HCT116 (cell line): ENCODE data around the gene PDHB. TPM values are rescaled to one million over a fixed set of nuclear protein-coding genes. Genes with fewer than 3 reads are reported as not detected.
A peak's percentile ranks its signal among the peaks of the same experiment; 100 is the strongest.

Source experiments
- ATAC-seq: fragments of 200-7000 bp; cut with Tn5 transposase; 2 replicates; pipeline ENCODE4 v1.9.1; 2020; ENCODE audit warnings: mild to moderate bottlenecking, moderate library complexity
- BruUV-seq: library from RNA; stranded (reverse); fragments of 400-500 nt; replicated peaks from 2 replicates; lab custom pipeline; 2021; lab: Mats Ljungman, UMichigan
- CTCF ChIA-PET: fragments of 300-600 bp; sonication (Branson Sonifier 250); formaldehyde crosslinking; loops from one replicate; lab custom pipeline; 2021; ENCODE audit warnings: antibody characterized with exemption; lab: Charles Lee
- POLR2A ChIA-PET: fragments of 300-600, 350-600 bp; sonication (Branson Sonifier 250); formaldehyde crosslinking; loops from one replicate; lab custom pipeline; 2021; ENCODE audit warnings: antibody characterized with exemption; lab: Charles Lee
- RAD21 ChIA-PET, 2 experiments: fragments of 300-600 bp; sonication (Branson Sonifier 250); formaldehyde crosslinking; loops; one replicate each; lab custom pipeline; 2023; ENCODE audit warnings: low total read pairs in 2 of 2; ENCODE audit not compliant: uncharacterized antibody in 2 of 2, unreplicated experiment in 2 of 2, low non-redundant PET in 1 of 2; lab: Charles Lee
- DNase-seq: peaks from one replicate; pipeline ENCODE4 v3.0.0-alpha.2; 2010; ENCODE audit warnings: low read depth, low spot score
- H2AFZ ChIP-seq: fragments of 200-600 bp; shearing (Covaris generic), sonication (generic); 2 replicates; pipeline ENCODE4 v1.6.1; 2017; ENCODE audit warnings: low read depth, mixed run types, mixed read lengths, antibody characterized with exemption, low read length; ENCODE audit not compliant: poor library complexity, severe bottlenecking
- H3K27ac ChIP-seq: 2 replicates; pipeline ENCODE4 v1.5.1; 2012; ENCODE audit warnings: low read depth, low read length
- H3K27me3 ChIP-seq: fragments of 200-600 bp; sonication (generic); 2 replicates; pipeline ENCODE4 v1.6.1; 2016; ENCODE audit warnings: mixed run types, low read length, mixed read lengths; ENCODE audit not compliant: insufficient read depth
- H3K36me3 ChIP-seq, 2 experiments: fragments of 200-500 bp in 1 of 2; fragments of 200-600 bp in 1 of 2; sonication (Bioruptor generic) in 1 of 2; sonication (generic) in 1 of 2; 2 replicates each; pipeline versions ENCODE4 v1.5.1 to v1.6.1; 2014 to 2016; ENCODE audit warnings: low read length in 2 of 2, inconsistent platforms in 1 of 2, mixed read lengths in 1 of 2, mixed run types in 1 of 2; ENCODE audit not compliant: insufficient read depth in 2 of 2, control insufficient read depth in 1 of 2
- H3K4me1 ChIP-seq, 2 experiments: fragments of 200-600 bp in 1 of 2; sonication (generic) in 1 of 2; 2 replicates each; pipeline versions ENCODE4 v1.5.1 to v1.6.1; 2012 to 2017; ENCODE audit warnings: low read length in 2 of 2, inconsistent platforms in 1 of 2, mild to moderate bottlenecking in 1 of 2, mixed read lengths in 1 of 2, mixed run types in 1 of 2, moderate library complexity in 1 of 2; ENCODE audit not compliant: insufficient read depth in 2 of 2, control insufficient read depth in 1 of 2
- H3K4me2 ChIP-seq: fragments of 200-600 bp; sonication (generic); 2 replicates; pipeline ENCODE4 v1.6.1; 2017; ENCODE audit warnings: mixed run types, low read length, mixed read lengths
- H3K4me3 ChIP-seq, 2 experiments: fragments of 200-600 bp in 1 of 2; sonication (generic) in 1 of 2; replicated peaks in 1 of 2; 2 replicates each; pipeline ENCODE4 v1.5.1; 2011 to 2016; ENCODE audit warnings: low read length in 2 of 2, control low read depth in 1 of 2, low read depth in 1 of 2, mild to moderate bottlenecking in 1 of 2, mixed read lengths in 1 of 2, mixed run types in 1 of 2
- H3K79me2 ChIP-seq: fragments of 200-600 bp; sonication (generic); 2 replicates; pipeline ENCODE4 v1.6.1; 2017; ENCODE audit warnings: mild to moderate bottlenecking, mixed run types, low read length, moderate library complexity, mixed read lengths; ENCODE audit not compliant: insufficient read depth
- H3K9ac ChIP-seq: fragments of 200-600 bp; sonication (generic); 2 replicates; pipeline ENCODE4 v1.6.1; 2016; ENCODE audit warnings: low read length, mixed read lengths
- H3K9me2 ChIP-seq: fragments of 200-600 bp; sonication (generic), shearing (Covaris generic); 2 replicates; pipeline ENCODE4 v1.6.1; 2017; ENCODE audit warnings: mixed run types, mild to moderate bottlenecking, moderate library complexity; ENCODE audit not compliant: insufficient read depth
- H3K9me3 ChIP-seq, 2 experiments: fragments of 200-500 bp in 1 of 2; fragments of 200-600 bp in 1 of 2; sonication (Bioruptor generic) in 1 of 2; sonication (generic) in 1 of 2; 2 replicates each; pipeline ENCODE4 v1.6.1; 2014 to 2017; ENCODE audit warnings: low read length in 2 of 2, mixed read lengths in 2 of 2, inconsistent platforms in 1 of 2, low read depth in 1 of 2, mild to moderate bottlenecking in 1 of 2, mixed run types in 1 of 2, moderate library complexity in 1 of 2; ENCODE audit not compliant: control insufficient read depth in 1 of 2, insufficient read depth in 1 of 2
- H4K20me1 ChIP-seq: fragments of 200-600 bp; sonication (generic), shearing (Covaris generic); 2 replicates; pipeline ENCODE4 v1.6.1; 2017; ENCODE audit warnings: mixed run types, mild to moderate bottlenecking, moderate library complexity; ENCODE audit not compliant: insufficient read depth
- CEBPB ChIP-seq: IDR thresholded peaks from 2 replicates; pipeline ENCODE4 v1.6.1; 2012; ENCODE audit warnings: low read depth
- ELF1 ChIP-seq: IDR thresholded peaks from 2 replicates; pipeline ENCODE4 v1.6.1; 2012; ENCODE audit warnings: low read depth, borderline replicate concordance
- EZH2 ChIP-seq: fragments of 200-600 bp; sonication (generic); IDR thresholded peaks from 2 replicates; pipeline ENCODE4 v1.6.1; 2017; ENCODE audit warnings: antibody characterized with exemption, mixed run types
- EZH2phosphoT487 ChIP-seq: fragments of 200-600 bp; IDR thresholded peaks from 2 replicates; pipeline ENCODE4 v1.6.1; 2018; ENCODE audit warnings: antibody characterized with exemption, borderline replicate concordance
- FOSL1 ChIP-seq: IDR thresholded peaks from 2 replicates; pipeline ENCODE4 v1.6.1; 2012; ENCODE audit warnings: low read depth
- POLR2AphosphoS5 ChIP-seq: IDR thresholded peaks from 2 replicates; pipeline ENCODE4 v1.6.1; 2011; ENCODE audit warnings: mild to moderate bottlenecking, low read depth, low read length, moderate library complexity
- TCF7L2 ChIP-seq: IDR thresholded peaks from 2 replicates; pipeline ENCODE4 v1.7.0; 2011; ENCODE audit warnings: borderline replicate concordance, inconsistent platforms; ENCODE audit not compliant: insufficient read depth, insufficient read length; ENCODE audit errors: extremely low read depth
- YY1 ChIP-seq: IDR thresholded peaks from 2 replicates; pipeline ENCODE4 v1.6.1; 2011; ENCODE audit warnings: low read length, low read depth, moderate library complexity, mild to moderate bottlenecking; ENCODE audit not compliant: insufficient replicate concordance; ENCODE audit errors: extremely low read depth
- intact Hi-C: fragments of 100-400 bp; cut with micrococcal nuclease; formaldehyde crosslinking; loops from 2 replicates; pipeline ENCODE4 v1.10.0; 2022
- total RNA-seq: library from RNA; stranded (reverse); gene quantifications from one replicate; pipeline ENCODE4 v1.2.1, GENCODE V29; 2021; ENCODE audit not compliant: unreplicated experiment
- TF ChIP-seq, protein P1 (sequence below): IDR thresholded peaks from 2 replicates; pipeline ENCODE4 v1.6.1; 2012
- TF ChIP-seq, protein P2 (sequence below): IDR thresholded peaks from 2 replicates; pipeline ENCODE4 v1.6.1; 2012
- TF ChIP-seq, protein P3 (sequence below), 3 experiments: fragments of 200-600 bp in 1 of 3; sonication (generic) in 1 of 3; IDR thresholded peaks in 2 of 3; conservative IDR thresholded peaks in 1 of 3; 2 replicates each; pipeline ENCODE4 v1.5.1; 2012 to 2017; ENCODE audit warnings: low read depth in 2 of 3, low read length in 2 of 3, antibody characterized with exemption in 1 of 3, borderline replicate concordance in 1 of 3, control low read depth in 1 of 3, mild to moderate bottlenecking in 1 of 3, mixed read lengths in 1 of 3, mixed run types in 1 of 3, moderate library complexity in 1 of 3; ENCODE audit not compliant: insufficient read depth in 1 of 3

Gene PDHB
- total RNA-seq, 1 experiment from 2014 or later = 60.2 TPM

DNA sequence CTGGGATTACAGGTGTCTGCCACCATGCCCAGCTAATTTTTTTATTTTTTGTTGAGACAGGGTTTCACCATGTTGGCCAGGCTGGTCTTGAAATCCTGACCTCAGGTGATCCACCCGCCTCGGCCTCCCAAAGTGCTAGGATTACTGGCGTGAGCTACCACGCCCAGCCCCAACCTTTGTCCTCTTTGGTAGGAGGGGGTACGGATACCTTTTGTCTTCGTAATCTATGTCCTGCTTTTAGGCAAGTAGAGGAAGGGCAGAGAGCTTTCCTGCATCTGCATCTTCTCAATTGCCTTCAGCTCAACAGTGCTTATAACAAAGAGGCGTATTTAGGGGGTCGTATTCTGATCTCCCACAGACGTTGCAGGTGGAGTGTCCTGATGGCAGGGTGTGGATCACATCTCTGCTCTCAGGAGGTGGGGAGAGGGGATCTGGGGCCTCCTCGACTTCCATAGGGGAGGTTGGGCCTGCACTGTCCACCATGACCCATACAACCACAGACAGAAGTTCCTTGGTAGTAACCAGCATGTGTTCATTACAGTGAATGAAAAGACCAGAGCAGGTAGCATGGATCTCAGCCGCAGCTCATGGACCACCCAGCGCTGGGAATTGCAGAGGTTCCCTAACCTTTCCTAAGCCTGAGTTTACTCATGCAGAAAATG is 36.9 kb upstream of the PDHB start (continued):
- no peak for TF ChIP-seq FOSL1
- TF ChIP-seq, all 23 proteins: peak for 0

DNA sequence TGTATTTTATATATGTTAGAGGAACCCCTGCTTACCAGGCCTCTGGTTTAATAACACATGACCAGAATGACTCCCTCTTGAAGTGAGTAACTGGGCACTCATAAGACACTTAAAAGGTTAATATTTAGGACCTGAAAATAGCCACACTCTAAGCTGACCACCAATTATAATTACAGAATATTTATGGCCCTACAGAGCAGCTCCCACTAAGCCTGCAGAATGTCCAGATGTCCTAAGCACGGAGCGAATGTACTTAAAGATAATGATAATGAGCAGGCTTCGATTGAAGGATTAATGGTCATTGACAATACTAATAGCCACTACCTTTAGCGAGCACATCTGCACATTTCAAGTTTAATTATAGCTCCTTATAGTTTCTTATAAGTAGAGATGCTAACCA is 35.5 kb upstream of the PDHB start:
- H4K20me1 ChIP-seq = no peaks in the 10 kb centered on the region
- H3K27me3 ChIP-seq = no peaks in the 10 kb centered on the region
- H3K9me3 ChIP-seq = no peaks in the 10 kb centered on the region
- ATAC-seq = no peak
- no peaks in the 10 kb centered on the region for H3K9me2 ChIP-seq
- DNase-seq = no peak
- no peaks in the 10 kb centered on the region for H3K36me3 ChIP-seq
- H2AFZ ChIP-seq = peak overlapping the region; percentile 7
- BruUV-seq = no TSS peak
- TF ChIP-seq CEBPB = no peak
- no peak for TF ChIP-seq EZH2phosphoT487
- no peak for TF ChIP-seq TCF7L2
- TF ChIP-seq ELF1 = no peak
- no peaks in the 10 kb centered on the region for H3K79me2 ChIP-seq
- no peak overlapping the region for H3K4me3 ChIP-seq
- H3K4me1 ChIP-seq = peaks cover 33 to 41% of the 10 kb centered on the region in 2 experiments
- H3K27ac ChIP-seq = no peak overlapping the region
- ChIA-PET RAD21 (no interaction called here), CTCF (no interaction called here), POLR2A (interaction anchor here (0.8 kb wide), 1 partner anchor 1435 kb away, joined by 3 read pairs; no protein-coding TSS in a partner anchor)
- intact Hi-C loops = no loop called here
- no peak overlapping the region for H3K9ac ChIP-seq
- peak overlapping the region; percentile 67; the same call in 1 of the 2 replicates for H3K4me2 ChIP-seq

DNA sequence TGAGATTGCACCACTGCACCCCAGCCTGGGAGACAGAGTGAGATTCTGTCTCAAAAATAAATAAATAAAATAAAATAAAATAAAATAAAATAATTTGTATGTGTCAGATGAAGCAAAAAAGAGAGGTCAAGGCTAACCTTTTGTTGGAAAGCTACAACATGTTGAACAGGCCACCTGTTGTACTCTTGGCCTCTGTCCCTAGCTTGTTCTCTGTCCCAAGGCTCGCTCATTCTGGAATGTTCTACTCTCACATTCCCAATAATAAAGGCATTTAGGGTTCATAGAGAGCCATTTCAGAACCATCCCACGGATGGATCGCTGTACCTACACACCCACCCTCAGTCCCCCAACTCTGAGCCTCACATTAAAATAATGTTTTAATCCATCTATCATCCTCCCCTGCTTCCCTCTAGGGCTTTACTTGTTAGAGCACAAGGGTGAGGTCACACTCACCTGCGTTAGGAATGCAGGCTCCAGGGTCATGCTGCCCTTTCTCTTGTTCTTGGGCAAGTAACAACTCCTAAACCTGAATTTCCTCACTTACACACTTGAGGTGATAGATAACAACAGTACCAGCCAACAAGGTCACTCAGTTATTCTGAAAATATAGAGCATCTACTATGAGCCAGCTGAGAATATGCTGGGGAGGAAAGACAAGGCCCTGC is 33.4 kb upstream of the PDHB start:
- Histone ChIP-seq H3K79me2 (no peaks in the 10 kb centered on the region), H3K4me2 (no peak overlapping the region), H3K9ac (no peak overlapping the region), H4K20me1 (no peaks in the 10 kb centered on the region), H2AFZ (no peak overlapping the region), H3K36me3 (no peaks in the 10 kb centered on the region), H3K9me3 (no peaks in the 10 kb centered on the region), H3K4me1 (peaks cover 28 to 43% of the 10 kb centered on the region in 2 experiments), H3K4me3 (no peak overlapping the region), H3K9me2 (no peaks in the 10 kb centered on the region), H3K27me3 (no peaks in the 10 kb centered on the region), H3K27ac (no peak overlapping the region)
- ChIA-PET POLR2A (no interaction called here), RAD21 (no interaction called here), CTCF (no interaction called here)
- intact Hi-C loops = no loop called here
- no TSS peak for BruUV-seq
- DNase-seq (no peak), ATAC-seq (no peak)
- TF ChIP-seq, protein P1, sequence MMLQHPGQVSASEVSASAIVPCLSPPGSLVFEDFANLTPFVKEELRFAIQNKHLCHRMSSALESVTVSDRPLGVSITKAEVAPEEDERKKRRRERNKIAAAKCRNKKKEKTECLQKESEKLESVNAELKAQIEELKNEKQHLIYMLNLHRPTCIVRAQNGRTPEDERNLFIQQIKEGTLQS = no peak
- TF ChIP-seq, protein P2, sequence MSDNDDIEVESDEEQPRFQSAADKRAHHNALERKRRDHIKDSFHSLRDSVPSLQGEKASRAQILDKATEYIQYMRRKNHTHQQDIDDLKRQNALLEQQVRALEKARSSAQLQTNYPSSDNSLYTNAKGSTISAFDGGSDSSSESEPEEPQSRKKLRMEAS = no peak
- TF ChIP-seq, protein P3, sequence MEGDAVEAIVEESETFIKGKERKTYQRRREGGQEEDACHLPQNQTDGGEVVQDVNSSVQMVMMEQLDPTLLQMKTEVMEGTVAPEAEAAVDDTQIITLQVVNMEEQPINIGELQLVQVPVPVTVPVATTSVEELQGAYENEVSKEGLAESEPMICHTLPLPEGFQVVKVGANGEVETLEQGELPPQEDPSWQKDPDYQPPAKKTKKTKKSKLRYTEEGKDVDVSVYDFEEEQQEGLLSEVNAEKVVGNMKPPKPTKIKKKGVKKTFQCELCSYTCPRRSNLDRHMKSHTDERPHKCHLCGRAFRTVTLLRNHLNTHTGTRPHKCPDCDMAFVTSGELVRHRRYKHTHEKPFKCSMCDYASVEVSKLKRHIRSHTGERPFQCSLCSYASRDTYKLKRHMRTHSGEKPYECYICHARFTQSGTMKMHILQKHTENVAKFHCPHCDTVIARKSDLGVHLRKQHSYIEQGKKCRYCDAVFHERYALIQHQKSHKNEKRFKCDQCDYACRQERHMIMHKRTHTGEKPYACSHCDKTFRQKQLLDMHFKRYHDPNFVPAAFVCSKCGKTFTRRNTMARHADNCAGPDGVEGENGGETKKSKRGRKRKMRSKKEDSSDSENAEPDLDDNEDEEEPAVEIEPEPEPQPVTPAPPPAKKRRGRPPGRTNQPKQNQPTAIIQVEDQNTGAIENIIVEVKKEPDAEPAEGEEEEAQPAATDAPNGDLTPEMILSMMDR (IDR thresholded peaks at IDR 0.05 in 2 of 3, conservative IDR thresholded peaks at IDR 0.05 in 1 of 3; ENCODE audit: borderline replicate concordance in 1 of 3, insufficient read depth in 1 of 3, low read depth in 2 of 3, low read length in 2 of 3) = no peak
- TF ChIP-seq YY1 = no peak
- TF ChIP-seq EZH2 = no peak
- no peak for TF ChIP-seq EZH2phosphoT487
- no peak for TF ChIP-seq POLR2AphosphoS5
